Progenitor cell of endocrine pancreas (in vitro differentiated cells): ENCODE results near the gene WDR27. TPM values are rescaled to one million over a fixed set of nuclear protein-coding genes. Genes with fewer than 3 reads are reported as not detected.
A peak's percentile ranks its signal among the peaks of the same experiment; 100 is the strongest.
"Not testable (repeated sequence)": the region's sequence is repeated elsewhere in the genome, so short reads cannot be mapped to it uniquely, and the experiment has no call there.

Experiments used
- DNase-seq: peaks from one replicate; pipeline ENCODE4 v3.0.0; 2021; ENCODE audit warnings: low spot score; ENCODE audit not compliant: unreplicated experiment
- H3K27ac Mint-ChIP-seq: 2 replicates; pipeline ENCODE4 v1.8.0; 2021; ENCODE audit warnings: mild to moderate bottlenecking, moderate library complexity, mixed read lengths
- H3K27me3 Mint-ChIP-seq: 2 replicates; pipeline ENCODE4 v1.8.0; 2021; ENCODE audit warnings: mixed read lengths
- H3K36me3 Mint-ChIP-seq: 2 replicates; pipeline ENCODE4 v1.8.0; 2022; ENCODE audit warnings: mixed read lengths; ENCODE audit not compliant: insufficient read depth
- H3K4me1 Mint-ChIP-seq: 2 replicates; pipeline ENCODE4 v1.8.0; 2021; ENCODE audit warnings: low read depth, mixed read lengths
- H3K4me3 Mint-ChIP-seq: 2 replicates; pipeline ENCODE4 v1.8.0; 2021; ENCODE audit warnings: low read depth, mild to moderate bottlenecking, moderate library complexity, mixed read lengths
- H3K9me3 Mint-ChIP-seq: 2 replicates; pipeline ENCODE4 v1.8.0; 2021; ENCODE audit warnings: low read depth, mixed read lengths
- total RNA-seq: library from RNA; stranded (reverse); gene quantifications from 2 replicates; pipeline ENCODE4 v1.2.1, GENCODE V29; 2021
- TF ChIP-seq, protein P1 (sequence below): fragments of 200-600 bp; sonication (generic); IDR thresholded peaks from one replicate; pipeline ENCODE4 v1.5.0; 2021; ENCODE audit warnings: antibody characterized with exemption, mild to moderate bottlenecking; ENCODE audit not compliant: unreplicated experiment

WDR27 gene
- total RNA-seq, 1 donor from 2014 or later = 123 TPM

DNA sequence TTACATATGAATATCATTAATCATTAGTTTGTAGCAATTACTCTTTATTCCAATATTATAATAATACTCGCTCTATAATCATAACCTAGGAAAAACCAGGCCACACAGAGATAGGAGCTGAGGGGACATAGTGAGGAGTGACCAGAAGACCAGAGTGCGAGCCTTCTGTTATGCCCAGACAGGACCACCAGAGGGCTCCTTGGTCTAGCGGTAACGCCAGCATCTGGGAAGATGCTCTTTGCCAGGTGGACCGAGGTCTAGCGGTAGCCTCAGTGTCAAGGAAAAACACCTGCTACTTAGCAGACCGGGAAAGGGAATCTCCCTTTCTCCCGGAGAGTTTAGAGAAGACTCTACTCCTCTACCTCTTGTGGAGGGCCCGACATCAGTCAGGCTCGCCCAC lies 4.7 kb downstream of the WDR27 start:
- H3K27ac Mint-ChIP-seq, H3K27me3 Mint-ChIP-seq, DNase-seq, H3K4me1 Mint-ChIP-seq, H3K4me3 Mint-ChIP-seq: not testable (repeated sequence)
- peaks cover 13% of the 10 kb centered on the region for H3K9me3 Mint-ChIP-seq
- TF ChIP-seq, protein P1, sequence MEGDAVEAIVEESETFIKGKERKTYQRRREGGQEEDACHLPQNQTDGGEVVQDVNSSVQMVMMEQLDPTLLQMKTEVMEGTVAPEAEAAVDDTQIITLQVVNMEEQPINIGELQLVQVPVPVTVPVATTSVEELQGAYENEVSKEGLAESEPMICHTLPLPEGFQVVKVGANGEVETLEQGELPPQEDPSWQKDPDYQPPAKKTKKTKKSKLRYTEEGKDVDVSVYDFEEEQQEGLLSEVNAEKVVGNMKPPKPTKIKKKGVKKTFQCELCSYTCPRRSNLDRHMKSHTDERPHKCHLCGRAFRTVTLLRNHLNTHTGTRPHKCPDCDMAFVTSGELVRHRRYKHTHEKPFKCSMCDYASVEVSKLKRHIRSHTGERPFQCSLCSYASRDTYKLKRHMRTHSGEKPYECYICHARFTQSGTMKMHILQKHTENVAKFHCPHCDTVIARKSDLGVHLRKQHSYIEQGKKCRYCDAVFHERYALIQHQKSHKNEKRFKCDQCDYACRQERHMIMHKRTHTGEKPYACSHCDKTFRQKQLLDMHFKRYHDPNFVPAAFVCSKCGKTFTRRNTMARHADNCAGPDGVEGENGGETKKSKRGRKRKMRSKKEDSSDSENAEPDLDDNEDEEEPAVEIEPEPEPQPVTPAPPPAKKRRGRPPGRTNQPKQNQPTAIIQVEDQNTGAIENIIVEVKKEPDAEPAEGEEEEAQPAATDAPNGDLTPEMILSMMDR = peak; percentile 47
- H3K36me3 Mint-ChIP-seq = peaks cover 28% of the 10 kb centered on the region

DNA sequence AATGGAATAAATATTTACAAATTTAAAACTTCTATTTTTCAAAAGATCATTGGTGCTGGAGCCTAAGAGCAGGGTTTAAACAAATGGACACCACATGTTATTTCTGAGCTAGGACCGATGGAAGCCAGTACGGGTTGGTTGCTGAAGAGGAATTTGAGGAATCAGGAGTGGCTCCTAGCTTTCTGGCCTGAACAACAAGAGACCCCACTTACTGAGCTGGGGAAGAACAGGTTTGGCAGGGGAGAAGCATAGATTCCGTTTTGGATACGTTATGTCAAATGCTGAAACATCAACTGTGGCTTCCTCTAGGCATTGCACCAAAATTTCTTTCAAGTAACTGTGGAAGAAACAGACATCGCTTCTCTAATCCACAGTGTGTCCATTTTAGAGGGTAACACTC lies 6.7 kb downstream of the WDR27 start:
- H3K9me3 Mint-ChIP-seq = peaks cover 18% of the 10 kb centered on the region
- TF ChIP-seq, protein P1 = no peak
- no peaks in the 10 kb centered on the region for H3K27me3 Mint-ChIP-seq
- H3K4me1 Mint-ChIP-seq = no peaks in the 10 kb centered on the region
- no peak overlapping the region for H3K4me3 Mint-ChIP-seq
- peaks cover 38% of the 10 kb centered on the region for H3K36me3 Mint-ChIP-seq
- H3K27ac Mint-ChIP-seq = no peak overlapping the region
- no peak for DNase-seq

DNA sequence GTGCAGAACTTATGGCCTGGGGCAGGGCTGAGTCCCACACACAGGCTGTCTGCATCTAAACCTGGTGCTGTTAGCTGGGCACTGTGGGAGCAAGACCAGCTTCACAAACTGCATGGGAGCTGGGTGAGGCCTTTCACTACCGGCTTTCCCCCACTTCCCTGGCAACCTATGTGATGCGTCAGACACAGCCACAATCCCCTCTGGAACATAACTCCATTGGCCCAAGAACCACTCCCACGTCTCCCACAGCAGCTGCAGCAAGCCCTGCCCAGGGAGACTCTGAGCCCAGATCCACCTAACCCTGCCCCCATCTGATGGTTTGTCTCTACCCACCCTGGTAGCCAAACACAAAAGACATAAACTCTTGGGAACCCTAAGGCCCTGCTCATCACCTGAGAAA lies 9.3 kb downstream of the WDR27 start:
- H3K4me3 Mint-ChIP-seq = no peak overlapping the region
- H3K27ac Mint-ChIP-seq = no peak overlapping the region

DNA sequence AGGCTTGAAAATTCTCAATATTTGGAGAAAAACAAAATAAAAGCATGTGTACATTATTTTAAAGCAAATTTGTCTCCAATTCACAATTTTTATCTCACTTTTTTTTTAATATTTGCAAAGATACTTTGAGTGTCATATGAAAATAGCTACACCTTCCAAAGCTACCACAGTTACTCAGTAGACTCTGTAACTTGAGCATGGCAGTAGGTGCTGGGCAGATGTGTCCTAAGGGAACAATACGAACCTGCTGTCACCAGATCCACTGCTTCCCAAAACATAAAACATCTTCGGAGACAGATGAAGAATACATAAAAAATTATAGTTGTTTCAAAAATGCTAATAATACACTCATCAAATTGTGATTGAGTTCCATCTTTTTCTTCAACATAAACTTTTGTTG lies 10.6 kb downstream of the WDR27 start:
- Mint-ChIP-seq H3K9me3 (peaks cover 29% of the 10 kb centered on the region), H3K4me3 (no peak overlapping the region), H3K27ac (no peak overlapping the region), H3K4me1 (no peaks in the 10 kb centered on the region), H3K27me3 (no peaks in the 10 kb centered on the region), H3K36me3 (peaks cover 58% of the 10 kb centered on the region)
- DNase-seq = no peak
- TF ChIP-seq, protein P1 = no peak

More for the DNA sequence above, 9.3 kb downstream of the WDR27 start:
- DNase-seq = no peak
- Mint-ChIP-seq H3K36me3 (peaks cover 51% of the 10 kb centered on the region), H3K27me3 (no peaks in the 10 kb centered on the region), H3K4me1 (no peaks in the 10 kb centered on the region), H3K9me3 (peaks cover 25% of the 10 kb centered on the region)
- TF ChIP-seq, protein P1 = no peak

DNA sequence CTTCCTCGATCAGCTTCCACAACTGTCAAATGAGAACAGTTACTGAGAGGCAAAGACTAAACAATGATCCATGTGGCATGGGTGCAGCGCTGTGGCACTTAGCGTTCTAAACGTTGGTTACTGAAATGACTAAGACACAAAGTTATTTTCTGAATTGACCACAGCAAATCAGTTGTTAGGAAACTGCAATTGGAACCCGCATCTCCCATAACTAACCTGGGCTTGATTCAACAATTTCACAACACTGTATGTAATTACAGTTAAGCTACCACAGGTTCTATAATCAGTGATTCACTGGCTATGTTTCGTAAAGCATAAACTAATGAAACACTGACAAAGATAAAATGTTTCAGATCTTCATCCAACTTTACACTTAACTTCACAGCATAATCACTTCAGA lies 12.5 kb downstream of the WDR27 start:
- DNase-seq = no peak
- TF ChIP-seq, protein P1 = no peak
- H3K4me3 Mint-ChIP-seq = no peak overlapping the region
- H3K27ac Mint-ChIP-seq = no peak overlapping the region
- H3K27me3 Mint-ChIP-seq = no peaks in the 10 kb centered on the region
- H3K9me3 Mint-ChIP-seq = peaks cover 36% of the 10 kb centered on the region
- no peaks in the 10 kb centered on the region for H3K4me1 Mint-ChIP-seq
- peaks cover 64% of the 10 kb centered on the region for H3K36me3 Mint-ChIP-seq
